Esophagus squamous epithelium (tissue), 5 donors: ENCODE measurements around the gene RAB35. TPM values are rescaled to one million over a fixed set of nuclear protein-coding genes. Genes with fewer than 3 reads are reported as not detected.

Source experiments
- DNase-seq: peaks from one replicate; lab custom pipeline; 2025; lab: John Stamatoyannopoulos, UW
- H3K27ac ChIP-seq, 4 donors: fragments of 200-600 bp; sonication (generic); one replicate each; pipeline ENCODE4 v1.5.1; 2016 to 2019; ENCODE audit warnings: mild to moderate bottlenecking in 1 of 4
- H3K27me3 ChIP-seq, 4 donors: fragments of 200-600 bp; sonication (generic); 1 replicate in 3 of 4; 2 replicates in 1 of 4; pipeline versions ENCODE4 v1.5.1 to v1.6.0; 2017 to 2021; ENCODE audit warnings: antibody characterized with exemption in 1 of 4
- H3K36me3 ChIP-seq, 3 donors: fragments of 200-600 bp; sonication (generic); one replicate each; pipeline ENCODE4 v1.5.1; 2016 to 2019
- H3K4me1 ChIP-seq, 3 donors: fragments of 200-600 bp; sonication (generic); one replicate each; pipeline ENCODE4 v1.5.1; 2017 to 2019
- H3K4me3 ChIP-seq, 4 donors: fragments of 200-600 bp; sonication (generic); 1 replicate in 3 of 4; 2 replicates in 1 of 4; pipeline ENCODE4 v1.5.1; 2016 to 2019; ENCODE audit warnings: mild to moderate bottlenecking in 2 of 4, moderate library complexity in 1 of 4
- H3K9me3 ChIP-seq, 3 donors: fragments of 200-600 bp; sonication (generic); one replicate each; pipeline ENCODE4 v1.5.1; 2016 to 2019
- POLR2A ChIP-seq, 4 donors: fragments of 450-650 bp; IDR thresholded peaks; one replicate each; pipeline ENCODE4 v1.6.1; 2017; ENCODE audit warnings: antibody characterized with exemption in 4 of 4, mild to moderate bottlenecking in 4 of 4, moderate library complexity in 3 of 4
- WGBS, 2 donors: methylation state at CpG; one replicate each; pipeline ENCODE4 v1.1.5; 2018; 5-methylcytosine and 5-hydroxymethylcytosine counted together
- intact Hi-C: fragments of 100-400 bp; cut with DNase I; formaldehyde crosslinking; loops from one replicate; pipeline ENCODE4 v1.15.0; 2022
- total RNA-seq, 4 donors: library from RNA; depleted of rRNA; stranded (reverse); fragments of >200 nt; gene quantifications; one replicate each; pipeline ENCODE4 v1.1.0, GENCODE V29; 2016
- TF ChIP-seq, protein P1 (sequence below), 6 experiments: fragments of 450-650 bp in 4 of 6; fragments of 200-600 bp in 2 of 6; sonication (generic) in 2 of 6; IDR thresholded peaks; one replicate each; pipeline ENCODE4 v1.5.1; 2016 to 2019; ENCODE audit warnings: antibody characterized with exemption in 6 of 6, mild to moderate bottlenecking in 4 of 6, moderate library complexity in 4 of 6
- donor health status: DM: yes; HTN: yes; CAD: no.

RAB35 gene
- total RNA-seq, 4 donors from 2014 or later = 25.8 to 38.9 (median 32.0) TPM

DNA sequence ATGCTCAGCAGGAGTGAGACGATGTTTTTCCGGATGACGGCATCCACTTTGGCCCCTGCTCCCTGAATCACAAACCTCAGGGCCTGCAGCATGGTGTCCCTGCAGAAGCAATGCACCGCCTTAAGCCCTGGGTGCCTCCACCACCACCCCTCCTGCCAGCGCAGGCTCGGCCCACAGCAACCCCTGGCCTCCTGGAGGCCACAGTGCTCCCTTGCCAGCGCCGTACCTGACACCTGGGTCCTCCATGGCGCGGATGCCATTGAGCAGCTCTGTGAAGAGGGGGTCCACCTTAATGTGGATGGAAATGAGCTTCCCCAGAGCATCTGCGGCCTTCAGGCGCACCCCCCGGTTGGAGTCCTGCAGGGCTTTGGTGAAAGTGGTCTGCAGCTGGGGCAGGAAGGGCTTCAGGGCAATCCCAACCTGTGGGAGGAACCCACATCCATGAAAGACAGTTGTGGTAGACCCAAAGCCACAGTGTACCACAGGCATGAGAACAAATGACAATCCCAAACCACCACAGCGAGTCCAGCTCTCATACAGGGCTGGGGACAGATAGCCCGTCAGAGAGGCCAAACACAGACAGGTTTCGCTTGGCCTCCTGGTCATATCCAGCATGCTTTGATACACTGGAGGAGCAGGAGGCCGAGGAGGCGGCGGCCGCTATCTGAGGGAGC, 17.9 kb upstream of the RAB35 start:
- Histone ChIP-seq H3K9me3 (no peaks in the 10 kb centered on the region), H3K27ac (no peak overlapping the region), H3K4me1 (no peaks in the 10 kb centered on the region), H3K27me3 (no peaks in the 10 kb centered on the region), H3K36me3 (peaks cover 73 to 100% (median 79%) of the 10 kb centered on the region in 3 donors), H3K4me3 (no peak overlapping the region)
- intact Hi-C loops = no loop called here
- DNase-seq = no peak
- 85 to 100% methylated on average over 2 to 8 of the region's 20 CpGs for WGBS, 2 donors
- no peak for TF ChIP-seq POLR2A (IDR thresholded peaks at IDR 0.05)
- TF ChIP-seq, protein P1, sequence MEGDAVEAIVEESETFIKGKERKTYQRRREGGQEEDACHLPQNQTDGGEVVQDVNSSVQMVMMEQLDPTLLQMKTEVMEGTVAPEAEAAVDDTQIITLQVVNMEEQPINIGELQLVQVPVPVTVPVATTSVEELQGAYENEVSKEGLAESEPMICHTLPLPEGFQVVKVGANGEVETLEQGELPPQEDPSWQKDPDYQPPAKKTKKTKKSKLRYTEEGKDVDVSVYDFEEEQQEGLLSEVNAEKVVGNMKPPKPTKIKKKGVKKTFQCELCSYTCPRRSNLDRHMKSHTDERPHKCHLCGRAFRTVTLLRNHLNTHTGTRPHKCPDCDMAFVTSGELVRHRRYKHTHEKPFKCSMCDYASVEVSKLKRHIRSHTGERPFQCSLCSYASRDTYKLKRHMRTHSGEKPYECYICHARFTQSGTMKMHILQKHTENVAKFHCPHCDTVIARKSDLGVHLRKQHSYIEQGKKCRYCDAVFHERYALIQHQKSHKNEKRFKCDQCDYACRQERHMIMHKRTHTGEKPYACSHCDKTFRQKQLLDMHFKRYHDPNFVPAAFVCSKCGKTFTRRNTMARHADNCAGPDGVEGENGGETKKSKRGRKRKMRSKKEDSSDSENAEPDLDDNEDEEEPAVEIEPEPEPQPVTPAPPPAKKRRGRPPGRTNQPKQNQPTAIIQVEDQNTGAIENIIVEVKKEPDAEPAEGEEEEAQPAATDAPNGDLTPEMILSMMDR (IDR thresholded peaks at IDR 0.05) = no peak

DNA sequence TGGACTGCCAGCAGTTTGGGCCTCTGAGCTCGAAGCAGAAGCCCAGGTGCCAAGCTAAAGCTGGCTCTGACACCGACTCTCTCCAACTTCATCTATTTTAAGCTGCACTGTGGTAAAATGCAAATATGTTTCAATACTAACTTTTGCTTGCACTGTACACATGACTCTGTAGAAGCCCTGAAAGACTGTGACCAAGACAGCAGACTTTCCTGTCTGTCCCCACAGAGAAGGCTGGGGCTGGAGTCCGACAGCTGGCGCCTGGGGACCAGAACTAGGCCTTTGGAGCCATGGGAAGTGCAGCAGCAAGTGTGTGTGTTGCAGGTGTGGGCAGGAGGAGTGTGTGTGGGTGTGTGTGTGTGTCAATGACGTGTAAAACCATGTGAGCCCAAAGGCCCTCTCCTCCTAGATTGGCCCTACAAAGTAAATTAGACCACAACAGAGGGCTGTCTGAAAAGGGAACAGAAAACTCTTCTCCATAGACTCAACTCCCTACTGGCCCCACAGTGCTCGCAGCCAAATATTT, 16.4 kb upstream of the RAB35 start:
- 77 to 97% methylated on average over 5 to 6 of the region's 6 CpGs for WGBS, 2 donors
- Histone ChIP-seq H3K27me3 (no peaks in the 10 kb centered on the region), H3K36me3 (peaks cover 70 to 100% (median 82%) of the 10 kb centered on the region in 3 donors), H3K9me3 (no peaks in the 10 kb centered on the region), H3K4me1 (no peaks in the 10 kb centered on the region), H3K4me3 (no peak overlapping the region), H3K27ac (no peak overlapping the region)
- intact Hi-C loops = no loop called here
- TF ChIP-seq, protein P1 (IDR thresholded peaks at IDR 0.05) = no peak
- no peak for TF ChIP-seq POLR2A (IDR thresholded peaks at IDR 0.05)
- DNase-seq = no peak

DNA sequence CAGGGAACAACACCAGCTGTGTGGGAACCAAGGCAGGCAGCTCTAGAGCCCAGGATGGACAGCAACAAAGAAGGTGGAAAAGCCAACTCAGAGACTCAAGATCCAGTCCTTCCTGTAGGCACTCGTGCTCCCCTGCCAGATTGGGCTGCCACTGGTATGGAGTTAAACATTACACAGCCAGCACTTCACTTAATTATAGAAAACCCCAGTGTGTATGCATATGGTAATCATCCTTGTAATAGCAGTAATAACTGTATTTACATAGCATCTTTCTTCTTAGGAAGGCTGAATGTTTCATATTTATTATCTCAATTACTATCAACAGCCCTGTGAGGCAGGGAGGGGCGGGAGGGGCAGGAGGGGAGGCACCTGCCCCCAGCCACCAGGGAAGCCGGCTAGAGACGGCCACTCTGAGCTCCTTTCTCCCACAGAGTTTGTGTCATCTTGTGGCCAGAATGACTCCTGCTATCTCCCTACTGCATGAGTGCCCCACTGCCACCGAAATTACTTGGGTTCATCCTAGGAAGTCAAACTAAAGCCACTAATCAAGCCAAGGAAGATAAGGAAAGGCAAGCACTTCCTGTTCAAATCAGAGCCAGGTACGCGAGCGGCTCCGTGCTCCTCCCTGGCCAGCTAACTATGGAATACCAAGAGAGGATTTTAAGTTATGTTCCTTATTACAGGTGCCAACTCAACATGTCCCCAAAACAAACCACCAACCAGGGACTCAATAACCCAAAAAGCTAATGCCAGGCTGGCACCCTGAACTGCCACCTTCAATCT, 15.7 kb upstream of the RAB35 start:
- 86 to 93% methylated on average over 4 to 7 of the region's 9 CpGs for WGBS, 2 donors
- no peak overlapping the region for H3K4me3 ChIP-seq
- H3K4me1 ChIP-seq = peaks cover 0 to 2% (median 0%) of the 10 kb centered on the region in 3 donors
- intact Hi-C loops = no loop called here
- no peak overlapping the region for H3K27ac ChIP-seq
- H3K36me3 ChIP-seq = peaks cover 63 to 100% (median 78%) of the 10 kb centered on the region in 3 donors
- H3K27me3 ChIP-seq = no peaks in the 10 kb centered on the region
- TF ChIP-seq, protein P1 (IDR thresholded peaks at IDR 0.05) = no peak
- TF ChIP-seq POLR2A (IDR thresholded peaks at IDR 0.05) = no peak
- no peak for DNase-seq
- H3K9me3 ChIP-seq = no peaks in the 10 kb centered on the region

DNA sequence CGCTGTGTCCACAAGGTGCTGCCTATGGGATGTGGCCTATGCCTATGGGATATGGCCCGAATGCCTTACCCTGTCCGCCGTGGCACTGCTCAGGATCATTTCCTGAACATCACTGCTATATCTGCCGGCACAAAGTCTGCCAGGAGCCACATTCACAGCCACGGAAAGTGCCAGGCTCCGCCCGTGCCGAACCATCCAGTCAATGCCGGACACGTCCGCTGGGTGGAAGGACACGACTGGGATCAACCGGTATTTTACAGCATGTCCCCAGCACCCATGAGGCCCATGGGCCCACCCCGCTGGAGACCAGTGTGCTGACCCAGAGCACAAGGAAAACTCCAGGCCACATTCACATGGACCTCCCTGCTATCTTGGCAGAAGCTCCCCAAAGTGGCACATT, 14.6 kb upstream of the RAB35 start:
- peaks cover 52 to 100% (median 66%) of the 10 kb centered on the region in 3 donors for H3K36me3 ChIP-seq
- H3K27me3 ChIP-seq = no peaks in the 10 kb centered on the region
- TF ChIP-seq, protein P1 (IDR thresholded peaks at IDR 0.05) = no peak
- no peak for TF ChIP-seq POLR2A (IDR thresholded peaks at IDR 0.05)
- peaks cover 0 to 12% (median 4%) of the 10 kb centered on the region in 3 donors for H3K4me1 ChIP-seq
- H3K27ac ChIP-seq = no peak overlapping the region
- intact Hi-C loops = no loop called here
- 90% methylated on average over 2 of the region's 15 CpGs; no CpG with 5 or more reads in 1 of the 2 donors for WGBS, 2 donors
- H3K4me3 ChIP-seq = no peak overlapping the region
- no peak for DNase-seq
- no peaks in the 10 kb centered on the region for H3K9me3 ChIP-seq

DNA sequence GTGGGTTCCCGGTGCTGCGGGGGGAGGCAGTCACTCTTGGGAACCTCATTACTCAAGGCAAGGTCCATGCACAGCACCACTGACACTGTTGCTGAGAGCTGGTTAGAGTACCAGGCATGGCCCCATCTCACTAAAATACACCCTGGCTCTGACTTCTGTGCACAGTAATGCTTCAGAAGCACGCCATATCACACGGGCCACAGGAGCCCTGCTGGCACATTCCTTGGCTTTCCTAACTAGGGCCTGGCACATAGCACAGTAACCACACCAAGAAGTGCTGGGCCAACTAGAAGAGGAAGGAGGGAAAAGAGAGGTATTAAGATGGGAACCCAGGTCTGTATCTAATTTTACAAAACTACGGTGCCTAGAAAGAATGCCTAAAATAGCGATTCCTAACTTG, 13.5 kb upstream of the RAB35 start:
- H3K27ac ChIP-seq = no peak overlapping the region
- TF ChIP-seq POLR2A (IDR thresholded peaks at IDR 0.05) = no peak
- TF ChIP-seq, protein P1 (IDR thresholded peaks at IDR 0.05) = no peak
- DNase-seq = no peak
- no peaks in the 10 kb centered on the region for H3K9me3 ChIP-seq
- no peaks in the 10 kb centered on the region for H3K27me3 ChIP-seq
- intact Hi-C loops = no loop called here
- 86% methylated on average over 4 to 5 of the region's 6 CpGs for WGBS, 2 donors
- no peak overlapping the region for H3K4me3 ChIP-seq
- H3K4me1 ChIP-seq = peaks cover 0 to 14% (median 4%) of the 10 kb centered on the region in 3 donors
- peaks cover 48 to 92% (median 60%) of the 10 kb centered on the region in 3 donors for H3K36me3 ChIP-seq
